Progenitor cell of endocrine pancreas (in vitro differentiated cells): ENCODE measurements around the gene DCX. TPM values are rescaled to one million over a fixed set of nuclear protein-coding genes. Genes with fewer than 3 reads are reported as not detected.

Experiments
- DNase-seq: peaks from one replicate; pipeline ENCODE4 v3.0.0; 2021; ENCODE audit warnings: low spot score; ENCODE audit not compliant: unreplicated experiment
- H3K27ac Mint-ChIP-seq: 2 replicates; pipeline ENCODE4 v1.8.0; 2021; ENCODE audit warnings: mild to moderate bottlenecking, moderate library complexity, mixed read lengths
- H3K27me3 Mint-ChIP-seq: 2 replicates; pipeline ENCODE4 v1.8.0; 2021; ENCODE audit warnings: mixed read lengths
- H3K36me3 Mint-ChIP-seq: 2 replicates; pipeline ENCODE4 v1.8.0; 2022; ENCODE audit warnings: mixed read lengths; ENCODE audit not compliant: insufficient read depth
- H3K4me1 Mint-ChIP-seq: 2 replicates; pipeline ENCODE4 v1.8.0; 2021; ENCODE audit warnings: low read depth, mixed read lengths
- H3K4me3 Mint-ChIP-seq: 2 replicates; pipeline ENCODE4 v1.8.0; 2021; ENCODE audit warnings: low read depth, mild to moderate bottlenecking, moderate library complexity, mixed read lengths
- H3K9me3 Mint-ChIP-seq: 2 replicates; pipeline ENCODE4 v1.8.0; 2021; ENCODE audit warnings: low read depth, mixed read lengths
- long read RNA-seq: library from polyadenylated mRNA; unstranded; transcript quantifications from one replicate; pipeline ENCODE4 v2.0.0, GENCODE V29; 2020
- total RNA-seq: library from RNA; stranded (reverse); gene quantifications from 2 replicates; pipeline ENCODE4 v1.2.1, GENCODE V29; 2021
- TF ChIP-seq, protein P1 (sequence below): fragments of 200-600 bp; sonication (generic); IDR thresholded peaks from one replicate; pipeline ENCODE4 v1.5.0; 2021; ENCODE audit warnings: antibody characterized with exemption, mild to moderate bottlenecking; ENCODE audit not compliant: unreplicated experiment

Gene DCX
- 145 and 171 TPM in 2 replicates for total RNA-seq
- long read RNA-seq, full-length matches to known transcripts = 439 of 881 reads
- long read RNA-seq, partial matches to known transcripts = 160 of 881 reads
- long read RNA-seq, other reads (novel, unspliced or antisense) = 282 of 881 reads

DNA sequence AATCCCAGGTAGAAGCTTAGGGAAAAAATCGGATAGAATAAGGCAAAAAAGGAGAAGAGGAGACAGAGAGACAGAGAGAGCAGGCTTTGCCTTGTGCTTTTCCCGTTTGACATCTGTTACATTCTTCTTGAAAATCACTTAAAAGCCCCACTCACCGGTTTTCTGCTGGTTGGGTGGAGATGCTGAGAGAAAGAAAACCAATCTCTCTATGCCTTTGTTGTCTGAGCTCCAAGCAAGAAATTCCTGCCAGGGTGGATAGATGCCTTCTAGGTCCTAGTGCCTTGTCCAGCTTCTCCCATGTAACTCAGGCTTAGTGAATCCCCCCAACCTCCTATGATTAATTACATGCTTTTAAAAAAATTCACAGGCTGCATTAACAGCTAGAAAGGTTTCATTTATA lies at the start of gene DCX:
TSS of gene DCX (minus strand) at position 210 of the 400 bp plus-strand sequence. CDS start 1,794 bp downstream, outside the sequence.
- H3K36me3 Mint-ChIP-seq = peaks cover 7% of the 10 kb centered on the region
- no peak for DNase-seq
- H3K4me3 Mint-ChIP-seq = peak within 1 kb of the TSS; percentile 88
- TF ChIP-seq, protein P1, sequence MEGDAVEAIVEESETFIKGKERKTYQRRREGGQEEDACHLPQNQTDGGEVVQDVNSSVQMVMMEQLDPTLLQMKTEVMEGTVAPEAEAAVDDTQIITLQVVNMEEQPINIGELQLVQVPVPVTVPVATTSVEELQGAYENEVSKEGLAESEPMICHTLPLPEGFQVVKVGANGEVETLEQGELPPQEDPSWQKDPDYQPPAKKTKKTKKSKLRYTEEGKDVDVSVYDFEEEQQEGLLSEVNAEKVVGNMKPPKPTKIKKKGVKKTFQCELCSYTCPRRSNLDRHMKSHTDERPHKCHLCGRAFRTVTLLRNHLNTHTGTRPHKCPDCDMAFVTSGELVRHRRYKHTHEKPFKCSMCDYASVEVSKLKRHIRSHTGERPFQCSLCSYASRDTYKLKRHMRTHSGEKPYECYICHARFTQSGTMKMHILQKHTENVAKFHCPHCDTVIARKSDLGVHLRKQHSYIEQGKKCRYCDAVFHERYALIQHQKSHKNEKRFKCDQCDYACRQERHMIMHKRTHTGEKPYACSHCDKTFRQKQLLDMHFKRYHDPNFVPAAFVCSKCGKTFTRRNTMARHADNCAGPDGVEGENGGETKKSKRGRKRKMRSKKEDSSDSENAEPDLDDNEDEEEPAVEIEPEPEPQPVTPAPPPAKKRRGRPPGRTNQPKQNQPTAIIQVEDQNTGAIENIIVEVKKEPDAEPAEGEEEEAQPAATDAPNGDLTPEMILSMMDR = no peak
- H3K27ac Mint-ChIP-seq = peak within 1 kb of the TSS; percentile 95
- H3K9me3 Mint-ChIP-seq = no peaks in the 10 kb centered on the region
- no peaks in the 10 kb centered on the region for H3K27me3 Mint-ChIP-seq
- H3K4me1 Mint-ChIP-seq = peaks cover 59% of the 10 kb centered on the region

DNA sequence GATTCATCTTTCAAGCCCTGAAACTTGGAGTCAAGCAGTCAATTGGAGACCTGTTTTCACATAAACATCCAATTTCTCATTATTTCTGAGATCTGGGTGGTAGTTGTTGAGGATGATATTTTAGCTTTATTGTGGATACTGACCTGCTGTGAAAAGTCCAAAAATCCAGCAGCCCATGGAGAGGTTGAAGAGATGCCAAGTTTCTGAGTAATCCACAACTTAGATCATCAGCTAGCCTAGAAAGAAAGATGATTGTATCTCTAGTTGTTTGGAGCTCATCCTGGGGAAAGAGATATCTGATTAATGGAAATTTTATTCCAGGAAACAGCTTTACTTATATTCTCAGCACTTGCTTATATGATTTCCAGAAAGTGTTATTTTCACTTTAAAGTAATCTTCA lies 48.6 kb upstream of the DCX start:
- H3K27me3 Mint-ChIP-seq = no peaks in the 10 kb centered on the region

DNA sequence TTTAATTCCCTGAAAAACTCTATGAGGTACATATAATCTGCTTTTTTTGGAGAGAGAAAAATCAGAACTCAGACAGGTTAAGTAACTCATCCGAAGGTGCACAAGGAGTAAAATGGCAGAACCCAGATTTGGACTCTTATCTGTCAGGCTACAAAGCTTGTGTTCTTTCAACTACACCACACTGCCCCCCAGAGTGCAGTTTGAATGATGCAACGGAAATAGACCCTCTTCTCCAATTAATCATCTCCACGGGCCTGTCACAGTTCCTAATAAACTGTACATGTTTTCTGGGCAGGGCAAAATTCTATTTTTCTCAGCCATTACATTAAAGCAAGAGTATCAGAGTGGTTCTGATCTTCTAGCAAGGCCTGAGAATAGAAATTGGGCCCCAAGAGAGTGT lies 35.3 kb upstream of the DCX start:
- Mint-ChIP-seq H3K4me3 (no peak overlapping the region), H3K27me3 (no peaks in the 10 kb centered on the region), H3K9me3 (no peaks in the 10 kb centered on the region), H3K36me3 (no peaks in the 10 kb centered on the region), H3K4me1 (peaks cover 10% of the 10 kb centered on the region), H3K27ac (no peak overlapping the region)
- TF ChIP-seq, protein P1 = peak; percentile 59
- peak; percentile 9 for DNase-seq

More for the DNA sequence above, 48.6 kb upstream of the DCX start:
- TF ChIP-seq, protein P1 = no peak
- no peaks in the 10 kb centered on the region for H3K9me3 Mint-ChIP-seq
- H3K4me1 Mint-ChIP-seq = peaks cover 10% of the 10 kb centered on the region
- H3K27ac Mint-ChIP-seq = no peak overlapping the region
- H3K36me3 Mint-ChIP-seq = no peaks in the 10 kb centered on the region
- no peak overlapping the region for H3K4me3 Mint-ChIP-seq
- no peak for DNase-seq

DNA sequence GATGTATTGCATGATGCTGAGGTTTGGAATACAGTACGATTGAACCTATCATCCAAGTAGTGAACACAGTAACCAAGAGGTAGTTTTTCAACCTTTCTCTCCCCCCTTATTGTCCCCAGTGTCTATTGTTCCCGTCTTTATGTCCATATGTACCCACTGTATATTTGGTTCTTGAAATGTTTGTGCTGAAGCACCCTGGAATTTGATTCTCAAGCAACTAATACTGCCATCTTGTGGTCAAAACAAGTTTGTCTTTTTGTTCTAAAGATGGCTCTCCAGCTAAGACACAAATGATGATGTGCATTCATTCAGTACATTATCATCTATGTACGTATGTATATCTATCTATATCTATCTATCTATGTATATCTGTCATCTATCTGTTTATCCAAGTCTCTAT lies 33.5 kb upstream of the DCX start:
- no peaks in the 10 kb centered on the region for H3K36me3 Mint-ChIP-seq
- H3K27me3 Mint-ChIP-seq = no peaks in the 10 kb centered on the region
- H3K9me3 Mint-ChIP-seq = no peaks in the 10 kb centered on the region
- H3K4me1 Mint-ChIP-seq = peaks cover 16% of the 10 kb centered on the region
- DNase-seq = no peak
- no peak overlapping the region for H3K27ac Mint-ChIP-seq
- TF ChIP-seq, protein P1 = peak; percentile 79
- H3K4me3 Mint-ChIP-seq = no peak overlapping the region

DNA sequence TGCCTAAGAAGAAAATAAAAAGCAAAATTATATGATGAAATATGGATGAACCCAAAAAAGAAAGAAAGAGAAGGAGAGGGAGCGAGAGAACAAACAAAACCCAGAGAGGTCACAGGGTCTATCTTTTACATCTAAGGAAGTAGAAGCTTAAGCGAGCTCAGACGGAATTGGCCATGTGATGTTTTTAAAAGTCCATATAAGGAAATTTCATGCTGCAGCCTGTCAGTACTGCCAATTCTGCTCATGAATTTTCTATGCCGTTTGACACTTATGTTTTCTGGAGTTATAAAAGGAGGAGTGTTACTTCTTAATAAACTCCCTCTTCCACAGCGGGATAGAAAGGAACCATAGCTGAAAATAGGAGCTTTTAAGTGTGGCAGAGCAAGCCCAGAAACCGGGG lies 32.9 kb upstream of the DCX start:
- H3K9me3 Mint-ChIP-seq = no peaks in the 10 kb centered on the region
- DNase-seq = no peak
- peaks cover 16% of the 10 kb centered on the region for H3K4me1 Mint-ChIP-seq
- TF ChIP-seq, protein P1 = no peak
- no peak overlapping the region for H3K4me3 Mint-ChIP-seq
- H3K27ac Mint-ChIP-seq = no peak overlapping the region
- H3K36me3 Mint-ChIP-seq = no peaks in the 10 kb centered on the region
- H3K27me3 Mint-ChIP-seq = no peaks in the 10 kb centered on the region
